Right lobe of liver (tissue), 6 donors: ENCODE measurements around the gene ZNF655. TPM values are rescaled to one million over a fixed set of nuclear protein-coding genes. Genes with fewer than 3 reads are reported as not detected.

Experiments used
- ATAC-seq, 4 donors: fragments of 200-7000 bp; cut with Tn5 transposase; one replicate each; pipeline ENCODE4 v1.9.1; 2020; ENCODE audit warnings: mild to moderate bottlenecking in 4 of 4, moderate library complexity in 4 of 4
- DNase-seq, 3 donors: peaks; one replicate each; pipeline ENCODE4 v3.0.0-alpha.2; 2020
- H3K27ac ChIP-seq, 3 donors: fragments of 200-600 bp; one replicate each; pipeline ENCODE4 v1.8.0; 2022
- H3K27me3 ChIP-seq, 2 donors: fragments of 200-600 bp; one replicate each; pipeline ENCODE4 v1.8.0; 2022
- H3K36me3 ChIP-seq, 4 donors: fragments of 200-600 bp; sonication (generic) in 1 of 4; one replicate each; pipeline versions ENCODE4 v1.5.1 to v1.8.0; 2017 to 2022; ENCODE audit warnings: control low read depth in 1 of 4
- H3K4me1 ChIP-seq, 4 donors: fragments of 200-600 bp; sonication (generic) in 1 of 4; one replicate each; pipeline versions ENCODE4 v1.5.1 to v1.8.0; 2017 to 2022; ENCODE audit warnings: control low read depth in 1 of 4
- H3K4me3 ChIP-seq, 3 donors: fragments of 200-600 bp; one replicate each; pipeline ENCODE4 v1.8.0; 2022
- H3K9me3 ChIP-seq, 4 donors: fragments of 200-600 bp; sonication (generic) in 1 of 4; one replicate each; pipeline versions ENCODE4 v1.5.1 to v1.8.0; 2017 to 2022; ENCODE audit warnings: control low read depth in 1 of 4
- POLR2A ChIP-seq: fragments of 450-650 bp; IDR thresholded peaks from one replicate; pipeline ENCODE4 v1.6.1; 2017; ENCODE audit warnings: antibody characterized with exemption, mild to moderate bottlenecking
- WGBS: methylation state at CpG from one replicate; pipeline ENCODE4 v1.1.6; 2018; ENCODE audit warnings: low coverage, low lambda C conversion rate; ENCODE audit not compliant: insufficient coverage; ENCODE audit errors: missing lambda C conversion rate; 5-methylcytosine and 5-hydroxymethylcytosine counted together
- intact Hi-C, 2 donors: fragments of 100-400 bp; cut with DNase I; formaldehyde crosslinking; loops; one replicate each; pipeline versions ENCODE4 v1.11.2 to v1.14.1; 2022
- total RNA-seq, 6 experiments: library from RNA; depleted of rRNA in 2 of 6; stranded (reverse); fragments of >200 nt in 2 of 6; fragmentation: NEBNext Ultra II Directional in 3 of 6; extraction: Animal tissue kit (Norgen Biotek cat#: 25700) in 3 of 6; gene quantifications; one replicate each; pipeline versions ENCODE4 v1.1.0 to v1.2.4, GENCODE V29; 2016 to 2023
- TF ChIP-seq, protein P1 (sequence below), 4 donors: fragments of 200-600 bp in 3 of 4; fragments of 450-650 bp in 1 of 4; IDR thresholded peaks; one replicate each; pipeline versions ENCODE4 v1.5.1 to v1.8.0; 2016 to 2022; ENCODE audit warnings: antibody characterized with exemption in 4 of 4, mild to moderate bottlenecking in 2 of 4
- donor health status: DM: no; HTN: yes; CAD: no.
- donor health status: DM: no; HTN: no; CAD: no.
- donor health status: DM: no; HTN: no; CAD: no.
- donor health status: DM: no; HTN: yes; CAD: no.
- donor health status: DM: no; HTN: yes; CAD: no.

ZNF655 gene
- total RNA-seq, 6 experiments from 2014 or later = 21.5 to 44.4 (median 26.0) TPM

DNA sequence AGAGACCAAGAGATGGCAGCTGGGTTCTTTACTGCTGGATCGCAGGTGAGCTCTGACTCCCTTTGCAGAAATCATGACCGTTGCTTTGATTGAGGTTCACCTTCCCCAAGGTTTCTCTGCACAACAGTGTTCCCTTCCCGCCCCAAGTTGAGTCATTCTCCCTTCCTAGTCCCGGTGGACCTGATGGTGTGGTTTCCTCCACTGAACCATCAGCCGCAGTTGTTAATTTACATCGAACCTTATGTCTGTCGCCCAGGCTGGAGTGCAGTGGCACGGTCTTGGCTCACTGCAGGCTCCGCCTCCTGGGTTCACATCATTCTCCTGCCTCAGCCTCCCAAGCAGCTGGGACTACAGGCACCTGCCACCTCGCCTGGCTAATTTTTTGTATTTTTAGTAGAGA, 64.2 kb downstream of the ZNF655 start:
- H3K36me3 ChIP-seq = peaks cover 10 to 92% (median 48%) of the 10 kb centered on the region in 4 donors
- H3K4me3 ChIP-seq = no peak overlapping the region
- H3K27me3 ChIP-seq = no peaks in the 10 kb centered on the region
- 89% methylated on average over 6 of the region's 10 CpGs for WGBS
- no peak overlapping the region for H3K27ac ChIP-seq
- H3K9me3 ChIP-seq = no peaks in the 10 kb centered on the region
- DNase-seq = no peak
- intact Hi-C loops = no loop called here
- H3K4me1 ChIP-seq = peaks cover 0 to 8% (median 3%) of the 10 kb centered on the region in 4 donors
- no peak for TF ChIP-seq POLR2A
- TF ChIP-seq, protein P1, sequence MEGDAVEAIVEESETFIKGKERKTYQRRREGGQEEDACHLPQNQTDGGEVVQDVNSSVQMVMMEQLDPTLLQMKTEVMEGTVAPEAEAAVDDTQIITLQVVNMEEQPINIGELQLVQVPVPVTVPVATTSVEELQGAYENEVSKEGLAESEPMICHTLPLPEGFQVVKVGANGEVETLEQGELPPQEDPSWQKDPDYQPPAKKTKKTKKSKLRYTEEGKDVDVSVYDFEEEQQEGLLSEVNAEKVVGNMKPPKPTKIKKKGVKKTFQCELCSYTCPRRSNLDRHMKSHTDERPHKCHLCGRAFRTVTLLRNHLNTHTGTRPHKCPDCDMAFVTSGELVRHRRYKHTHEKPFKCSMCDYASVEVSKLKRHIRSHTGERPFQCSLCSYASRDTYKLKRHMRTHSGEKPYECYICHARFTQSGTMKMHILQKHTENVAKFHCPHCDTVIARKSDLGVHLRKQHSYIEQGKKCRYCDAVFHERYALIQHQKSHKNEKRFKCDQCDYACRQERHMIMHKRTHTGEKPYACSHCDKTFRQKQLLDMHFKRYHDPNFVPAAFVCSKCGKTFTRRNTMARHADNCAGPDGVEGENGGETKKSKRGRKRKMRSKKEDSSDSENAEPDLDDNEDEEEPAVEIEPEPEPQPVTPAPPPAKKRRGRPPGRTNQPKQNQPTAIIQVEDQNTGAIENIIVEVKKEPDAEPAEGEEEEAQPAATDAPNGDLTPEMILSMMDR (IDR thresholded peaks at IDR 0.05) = no peak
- no peak for ATAC-seq

DNA sequence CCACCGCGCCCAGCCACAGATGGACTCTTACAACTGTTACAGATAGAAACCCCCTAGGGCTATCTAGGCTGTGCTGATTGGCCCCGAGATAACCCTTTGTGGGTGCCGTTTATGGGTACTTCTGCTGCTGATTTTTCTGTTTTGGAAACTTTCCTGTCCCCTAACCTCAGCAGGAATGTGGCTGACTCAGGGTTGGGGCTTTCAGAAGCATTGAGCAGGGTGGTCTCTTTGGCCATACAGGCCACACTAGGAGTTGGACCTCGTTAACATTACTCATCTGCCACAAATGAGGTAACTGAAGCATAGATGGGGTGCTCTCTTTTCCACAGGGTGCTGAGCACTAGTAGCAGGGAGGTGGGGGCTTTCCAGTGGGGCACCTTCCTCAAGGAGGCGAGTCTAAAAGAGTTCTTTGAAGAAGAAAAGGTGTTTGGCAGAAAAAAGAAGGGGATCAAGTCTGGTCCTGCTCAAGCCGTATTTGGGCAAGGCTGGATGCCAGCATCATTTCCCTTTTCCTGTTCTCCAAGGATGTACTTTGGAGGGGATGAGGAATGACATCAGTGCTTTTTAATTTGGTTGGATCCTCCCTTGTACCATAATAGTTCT, 64.8 kb downstream of the ZNF655 start:
- H3K9me3 ChIP-seq = no peaks in the 10 kb centered on the region
- intact Hi-C loops = no loop called here
- DNase-seq (no peak), ATAC-seq (no peak)
- H3K27ac ChIP-seq = no peak overlapping the region
- H3K36me3 ChIP-seq = peaks cover 10 to 96% (median 51%) of the 10 kb centered on the region in 4 donors
- 76% methylated on average over 5 of the region's 7 CpGs for WGBS
- H3K4me3 ChIP-seq = no peak overlapping the region
- H3K4me1 ChIP-seq = peaks cover 0 to 2% (median 0%) of the 10 kb centered on the region in 4 donors
- TF ChIP-seq POLR2A = no peak
- TF ChIP-seq, protein P1 (IDR thresholded peaks at IDR 0.05) = no peak
- no peaks in the 10 kb centered on the region for H3K27me3 ChIP-seq

DNA sequence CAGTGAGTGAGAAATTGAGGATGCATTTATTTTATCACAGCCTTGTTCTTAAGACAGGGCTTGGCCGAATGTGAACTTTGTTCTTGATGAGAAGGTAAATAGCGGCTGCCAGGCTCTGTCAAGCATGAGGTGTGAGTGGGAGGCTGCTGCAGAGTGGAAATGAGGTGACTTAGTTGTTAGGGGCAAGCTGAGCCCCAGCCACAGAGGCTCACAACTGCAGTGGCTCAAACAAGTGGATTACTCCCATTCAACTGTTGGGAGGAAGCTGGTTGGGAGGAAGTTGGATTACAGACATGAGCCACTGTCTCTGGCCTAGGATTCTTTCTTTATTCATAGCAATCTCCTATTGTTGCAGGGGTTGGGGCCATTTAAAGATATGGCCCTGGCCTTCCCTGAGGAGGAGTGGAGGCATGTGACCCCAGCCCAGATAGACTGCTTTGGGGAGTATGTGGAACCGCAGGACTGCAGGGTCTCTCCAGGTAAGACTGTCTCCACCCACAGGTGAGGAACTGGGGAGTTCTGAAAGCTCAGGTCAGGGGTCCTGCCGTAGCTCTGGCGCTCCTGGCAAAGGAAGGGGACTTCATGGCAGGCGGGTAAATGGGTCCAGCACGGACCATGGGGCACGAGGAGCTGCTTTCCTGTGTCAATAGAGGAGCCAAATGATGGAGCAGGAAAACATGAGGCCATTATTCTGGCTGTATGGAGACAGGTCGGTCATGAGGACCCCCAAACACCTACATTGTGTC, 65.4 kb downstream of the ZNF655 start:
- ATAC-seq = no peak
- WGBS = 75% methylated on average over 6 of the region's 9 CpGs
- H3K4me1 ChIP-seq = no peaks in the 10 kb centered on the region
- intact Hi-C loops = no loop called here
- TF ChIP-seq, protein P1 (IDR thresholded peaks at IDR 0.05) = no peak
- TF ChIP-seq POLR2A = no peak
- no peak for DNase-seq
- H3K4me3 ChIP-seq = no peak overlapping the region
- no peaks in the 10 kb centered on the region for H3K9me3 ChIP-seq
- H3K27me3 ChIP-seq = no peaks in the 10 kb centered on the region
- peaks cover 10 to 97% (median 51%) of the 10 kb centered on the region in 4 donors for H3K36me3 ChIP-seq
- no peak overlapping the region for H3K27ac ChIP-seq

DNA sequence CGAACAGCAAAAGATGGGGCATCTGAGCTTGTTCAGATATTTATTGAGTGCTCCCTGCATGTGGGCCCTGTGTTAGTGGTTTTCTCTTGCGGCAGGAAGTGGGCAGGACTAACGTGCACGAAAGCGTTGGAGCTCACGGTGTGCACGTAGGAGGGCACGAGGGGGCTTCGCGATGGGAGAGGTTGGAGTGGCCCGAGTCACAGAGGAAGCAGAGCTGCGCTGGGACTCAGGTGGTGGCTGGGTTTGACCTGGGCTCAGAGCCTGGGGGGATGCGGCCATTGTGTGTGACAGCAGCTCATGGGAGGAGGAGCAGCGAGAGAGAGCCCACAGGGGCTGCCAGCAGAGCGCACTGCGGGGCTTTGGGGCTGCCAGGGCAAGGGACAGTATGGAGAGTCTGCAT, 66.0 kb downstream of the ZNF655 start:
- no peak overlapping the region for H3K27ac ChIP-seq
- no peak for DNase-seq
- no peaks in the 10 kb centered on the region for H3K4me1 ChIP-seq
- intact Hi-C loops = no loop called here
- H3K9me3 ChIP-seq = no peaks in the 10 kb centered on the region
- no peak overlapping the region for H3K4me3 ChIP-seq
- peak in 2 of 4 donors; percentile 33 to 36 for ATAC-seq
- H3K36me3 ChIP-seq = peaks cover 10 to 97% (median 49%) of the 10 kb centered on the region in 4 donors
- H3K27me3 ChIP-seq = no peaks in the 10 kb centered on the region
- TF ChIP-seq POLR2A = no peak
- TF ChIP-seq, protein P1 (IDR thresholded peaks at IDR 0.05) = no peak
- 59% methylated on average over 11 of the region's 16 CpGs for whole genome bisulfite sequencing
